ENCODE results near the gene PDGFRB. TPM values are rescaled to one million over a fixed set of nuclear protein-coding genes. Genes with fewer than 3 reads are reported as not detected.

The PDGFRB gene
- polyA plus RNA-seq, 2 of the 4 experiments (the other 2 are of a cell fraction) = 0.22 TPM

- no peak overlapping the region for H3K4me3 ChIP-seq
- ATAC-seq (no peak), FAIRE-seq (no peak), DNase-seq (ENCODE audit: low read depth in 1 of 2, low spot score in 1 of 2) (no peak)
- H3K27ac ChIP-seq = no peak overlapping the region
- H3K4me2 ChIP-seq = no peak overlapping the region
- ChIA-PET POLR2A (no interaction called here), CTCF (interaction anchor here (1.2 kb wide), 1 partner anchor 9 kb away, joined by 3 read pairs; no protein-coding TSS in a partner anchor)
- 68% methylated on average over 12 of the region's 12 CpGs for WGBS (ENCODE audit: missing lambda C conversion rate)
- no peaks in the 10 kb centered on the region for H3K9me3 ChIP-seq
- no peak for TF ChIP-seq ZFP36 (IDR thresholded peaks at IDR 0.05; ENCODE audit: borderline replicate concordance, partially characterized antibody)
- TF ChIP-seq, protein P1, sequence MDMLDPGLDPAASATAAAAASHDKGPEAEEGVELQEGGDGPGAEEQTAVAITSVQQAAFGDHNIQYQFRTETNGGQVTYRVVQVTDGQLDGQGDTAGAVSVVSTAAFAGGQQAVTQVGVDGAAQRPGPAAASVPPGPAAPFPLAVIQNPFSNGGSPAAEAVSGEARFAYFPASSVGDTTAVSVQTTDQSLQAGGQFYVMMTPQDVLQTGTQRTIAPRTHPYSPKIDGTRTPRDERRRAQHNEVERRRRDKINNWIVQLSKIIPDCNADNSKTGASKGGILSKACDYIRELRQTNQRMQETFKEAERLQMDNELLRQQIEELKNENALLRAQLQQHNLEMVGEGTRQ (IDR thresholded peaks at IDR 0.05) = no peak
- no peak for TF ChIP-seq MAX (IDR thresholded peaks at IDR 0.05)
- no peak for TF ChIP-seq HDAC2 (IDR thresholded peaks at IDR 0.05)
- no peak for TF ChIP-seq PHF8 (IDR thresholded peaks at IDR 0.05; ENCODE audit: borderline replicate concordance, low read depth)
- no peak for TF ChIP-seq EHMT2 (IDR thresholded peaks at IDR 0.05; ENCODE audit: low read depth)
- TF ChIP-seq HEYL (CRISPR knock-in tag; IDR thresholded peaks at IDR 0.05) = no peak
- no peak for TF ChIP-seq NR3C1 (IDR thresholded peaks at IDR 0.05)
- no peak for TF ChIP-seq ZSCAN20 (CRISPR knock-in tag; IDR thresholded peaks at IDR 0.05)
- TF ChIP-seq HOXA7 (CRISPR knock-in tag; IDR thresholded peaks at IDR 0.05) = no peak
- no peak for TF ChIP-seq CBX2 (IDR thresholded peaks at IDR 0.05; ENCODE audit: borderline replicate concordance, low read depth)
- TF ChIP-seq HMGXB4 (CRISPR knock-in tag; IDR thresholded peaks at IDR 0.05; ENCODE audit: borderline replicate concordance) = no peak
- TF ChIP-seq ESRRA (IDR thresholded peaks at IDR 0.05; ENCODE audit: borderline replicate concordance, low read length) = no peak
- 0 out of 3 replicates have a peak, but pooled peaks cover 4% of the 10 kb centered on the region for H3K4me1 ChIP-seq
These were observed 86.5 kb downstream of the PDGFRB start for GRCh38 chr5:150068961-150069645.

- H3K4me3 ChIP-seq = no peak overlapping the region
- H3K4me2 ChIP-seq = no peak overlapping the region
- FAIRE-seq = no peak
- 0 out of 3 replicates have a peak, but pooled peaks cover 4% of the 10 kb centered on the region for H3K4me1 ChIP-seq
- WGBS (ENCODE audit: missing lambda C conversion rate) = 40% methylated on average over 4 of the region's 4 CpGs
- no peak overlapping the region for H3K27ac ChIP-seq
- CTCF ChIA-PET = interaction anchor here (1.2 kb wide), 1 partner anchor 10 kb away, joined by 3 read pairs; no protein-coding TSS in a partner anchor
- no peak for TF ChIP-seq RCOR1 (IDR thresholded peaks at IDR 0.05; ENCODE audit: low read depth, low read length)
- POLR2A ChIA-PET = no interaction called here
- no peak for ATAC-seq
- no peaks in the 10 kb centered on the region for H3K9me3 ChIP-seq
- no peak for DNase-seq (ENCODE audit: low read depth in 1 of 2, low spot score in 1 of 2)
These were observed 87.2 kb downstream of the PDGFRB start for GRCh38 chr5:150068472-150068871.

- H3K4me2 ChIP-seq = no peak overlapping the region
- DNase-seq (ENCODE audit: low read depth in 1 of 2, low spot score in 1 of 2) (no peak), ATAC-seq (no peak), FAIRE-seq (no peak)
- 90% methylated on average over 3 of the region's 6 CpGs for WGBS (ENCODE audit: missing lambda C conversion rate)
- no peak overlapping the region for H3K4me3 ChIP-seq
- ChIA-PET POLR2A (no interaction called here), CTCF (interaction anchor here (1.2 kb wide), 1 partner anchor 10 kb away, joined by 3 read pairs; no protein-coding TSS in a partner anchor)
- H3K27ac ChIP-seq = no peak overlapping the region
- H3K4me1 ChIP-seq = 0 out of 3 replicates have a peak, but pooled peaks cover 4% of the 10 kb centered on the region
- H3K9me3 ChIP-seq = no peaks in the 10 kb centered on the region
- TF ChIP-seq BHLHE40 (IDR thresholded peaks at IDR 0.05; ENCODE audit: low read depth, low read length) = no peak
- TF ChIP-seq, protein P2, sequence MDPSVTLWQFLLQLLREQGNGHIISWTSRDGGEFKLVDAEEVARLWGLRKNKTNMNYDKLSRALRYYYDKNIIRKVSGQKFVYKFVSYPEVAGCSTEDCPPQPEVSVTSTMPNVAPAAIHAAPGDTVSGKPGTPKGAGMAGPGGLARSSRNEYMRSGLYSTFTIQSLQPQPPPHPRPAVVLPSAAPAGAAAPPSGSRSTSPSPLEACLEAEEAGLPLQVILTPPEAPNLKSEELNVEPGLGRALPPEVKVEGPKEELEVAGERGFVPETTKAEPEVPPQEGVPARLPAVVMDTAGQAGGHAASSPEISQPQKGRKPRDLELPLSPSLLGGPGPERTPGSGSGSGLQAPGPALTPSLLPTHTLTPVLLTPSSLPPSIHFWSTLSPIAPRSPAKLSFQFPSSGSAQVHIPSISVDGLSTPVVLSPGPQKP (IDR thresholded peaks at IDR 0.05; ENCODE audit: low read depth, low read length) = no peak
- no peak for TF ChIP-seq HMGXB4 (CRISPR knock-in tag; IDR thresholded peaks at IDR 0.05; ENCODE audit: borderline replicate concordance)
- TF ChIP-seq, protein P3, sequence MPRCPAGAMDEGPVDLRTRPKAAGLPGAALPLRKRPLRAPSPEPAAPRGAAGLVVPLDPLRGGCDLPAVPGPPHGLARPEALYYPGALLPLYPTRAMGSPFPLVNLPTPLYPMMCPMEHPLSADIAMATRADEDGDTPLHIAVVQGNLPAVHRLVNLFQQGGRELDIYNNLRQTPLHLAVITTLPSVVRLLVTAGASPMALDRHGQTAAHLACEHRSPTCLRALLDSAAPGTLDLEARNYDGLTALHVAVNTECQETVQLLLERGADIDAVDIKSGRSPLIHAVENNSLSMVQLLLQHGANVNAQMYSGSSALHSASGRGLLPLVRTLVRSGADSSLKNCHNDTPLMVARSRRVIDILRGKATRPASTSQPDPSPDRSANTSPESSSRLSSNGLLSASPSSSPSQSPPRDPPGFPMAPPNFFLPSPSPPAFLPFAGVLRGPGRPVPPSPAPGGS (IDR thresholded peaks at IDR 0.05) = no peak
- TF ChIP-seq JUNB (IDR thresholded peaks at IDR 0.05) = no peak
- no peak for TF ChIP-seq EP300 (IDR thresholded peaks at IDR 0.05)
- TF ChIP-seq CBX8 (IDR thresholded peaks at IDR 0.05) = no peak
- no peak for TF ChIP-seq ZSCAN20 (CRISPR knock-in tag; IDR thresholded peaks at IDR 0.05)
- no peak for TF ChIP-seq PHF8 (IDR thresholded peaks at IDR 0.05; ENCODE audit: borderline replicate concordance, low read depth)
- no peak for TF ChIP-seq SMC3 (IDR thresholded peaks at IDR 0.05)
- TF ChIP-seq CHD4 (IDR thresholded peaks at IDR 0.05; ENCODE audit: borderline replicate concordance) = no peak
- no peak for TF ChIP-seq HOXB13 (CRISPR knock-in tag; IDR thresholded peaks at IDR 0.05; ENCODE audit: low read depth)
- TF ChIP-seq, protein P1 (IDR thresholded peaks at IDR 0.05) = no peak
These were observed 87.6 kb downstream of the PDGFRB start for GRCh38 chr5:150068071-150068470.

Data from A549 (cell line).